GM23248 (cell line): ENCODE results near the gene LUZP1. TPM values are rescaled to one million over a fixed set of nuclear protein-coding genes. Genes with fewer than 3 reads are reported as not detected.
"Not testable (repeated sequence)": the region's sequence is repeated elsewhere in the genome, so short reads cannot be mapped to it uniquely, and the experiment has no call there.

Source experiments
- DNase-seq: peaks from one replicate; pipeline ENCODE4 v3.0.0-alpha.2; 2015
- H2AFZ ChIP-seq: fragments of 200-600 bp; sonication (generic); 2 replicates; pipeline ENCODE4 v1.6.1; 2016; ENCODE audit warnings: antibody characterized with exemption
- H3F3A ChIP-seq: fragments of 200-600 bp; sonication (generic); 2 replicates; pipeline ENCODE4 v1.6.1; 2016; ENCODE audit warnings: mild to moderate bottlenecking, antibody characterized with exemption, mixed run types; ENCODE audit not compliant: insufficient read depth
- H3K27ac ChIP-seq: fragments of 200-600 bp; sonication (generic); 2 replicates; pipeline ENCODE4 v1.5.1; 2016; ENCODE audit warnings: mild to moderate bottlenecking
- H3K27me3 ChIP-seq: fragments of 200-600 bp; sonication (generic); replicated peaks from 2 replicates; pipeline ENCODE4 v1.6.1; 2016; ENCODE audit warnings: mild to moderate bottlenecking; ENCODE audit not compliant: insufficient read depth
- H3K36me3 ChIP-seq: fragments of 200-600 bp; sonication (generic); 2 replicates; pipeline ENCODE4 v1.6.1; 2016; ENCODE audit warnings: low read depth, mild to moderate bottlenecking
- H3K4me1 ChIP-seq: fragments of 200-600 bp; sonication (generic); 2 replicates; pipeline ENCODE4 v1.6.1; 2016; ENCODE audit warnings: mild to moderate bottlenecking; ENCODE audit not compliant: insufficient read depth
- H3K4me2 ChIP-seq: fragments of 200-600 bp; sonication (generic); one replicate; pipeline ENCODE4 v1.6.1; 2016; ENCODE audit warnings: mild to moderate bottlenecking; ENCODE audit not compliant: unreplicated experiment
- H3K4me3 ChIP-seq: fragments of 200-600 bp; sonication (generic); 2 replicates; pipeline ENCODE4 v1.5.1; 2016; ENCODE audit warnings: mild to moderate bottlenecking
- H3K79me2 ChIP-seq: fragments of 200-600 bp; sonication (generic); 2 replicates; pipeline ENCODE4 v1.6.1; 2016; ENCODE audit warnings: mild to moderate bottlenecking; ENCODE audit not compliant: insufficient read depth
- H3K9ac ChIP-seq: fragments of 200-600 bp; sonication (generic); 2 replicates; pipeline ENCODE4 v1.6.1; 2016; ENCODE audit warnings: mild to moderate bottlenecking
- H3K9me2 ChIP-seq: fragments of 200-600 bp; sonication (generic); 2 replicates; pipeline ENCODE4 v1.6.1; 2016; ENCODE audit warnings: mixed run types, mild to moderate bottlenecking, moderate library complexity; ENCODE audit not compliant: insufficient read depth
- H3K9me3 ChIP-seq: fragments of 200-600 bp; sonication (generic); one replicate; pipeline ENCODE4 v1.6.1; 2017; ENCODE audit warnings: low read depth
- H4K20me1 ChIP-seq: fragments of 200-600 bp; sonication (generic); 2 replicates; pipeline ENCODE4 v1.6.0; 2016; ENCODE audit not compliant: insufficient read depth
- EZH2 ChIP-seq: fragments of 200-600 bp; sonication (generic); IDR thresholded peaks from 2 replicates; pipeline ENCODE4 v1.6.1; 2018; ENCODE audit warnings: antibody characterized with exemption, mild to moderate bottlenecking; ENCODE audit not compliant: insufficient read depth, poor library complexity, severe bottlenecking
- EZH2phosphoT487 ChIP-seq: fragments of 200-600 bp; sonication (generic); IDR thresholded peaks from 2 replicates; pipeline ENCODE4 v1.6.1; 2018; ENCODE audit warnings: antibody characterized with exemption, moderate library complexity, mild to moderate bottlenecking, low read depth; ENCODE audit not compliant: insufficient read depth
- WGBS, 2 experiments: methylation state at CpG; one replicate each; pipeline ENCODE4 v1.1.6; 2015 to 2017; ENCODE audit warnings: low lambda C conversion rate in 2 of 2, low coverage in 1 of 2; ENCODE audit errors: missing lambda C conversion rate in 2 of 2; 5-methylcytosine and 5-hydroxymethylcytosine counted together
- in situ Hi-C: fragments of 300-500 bp; cut with MboI; formaldehyde crosslinking; loops from 2 replicates; pipeline ENCODE4 v1.15.0; 2020
- polyA plus RNA-seq: library from polyadenylated mRNA; unstranded; fragments of >200 nt; fragmentation: Nextera tagmentation; extraction: Ambion mirVana; gene quantifications from 2 replicates; pipeline ENCODE4 v1.2.1, GENCODE V29; 2016
- total RNA-seq: library from RNA; depleted of rRNA; stranded (reverse); fragments of >200 nt; shearing (Covaris generic); gene quantifications from 2 replicates; pipeline ENCODE4 v1.2.3, GENCODE V29; 2014

Gene LUZP1
- total and polyA plus RNA-seq, 2 experiments from 2014 or later = 28.1 to 52.2 TPM

DNA sequence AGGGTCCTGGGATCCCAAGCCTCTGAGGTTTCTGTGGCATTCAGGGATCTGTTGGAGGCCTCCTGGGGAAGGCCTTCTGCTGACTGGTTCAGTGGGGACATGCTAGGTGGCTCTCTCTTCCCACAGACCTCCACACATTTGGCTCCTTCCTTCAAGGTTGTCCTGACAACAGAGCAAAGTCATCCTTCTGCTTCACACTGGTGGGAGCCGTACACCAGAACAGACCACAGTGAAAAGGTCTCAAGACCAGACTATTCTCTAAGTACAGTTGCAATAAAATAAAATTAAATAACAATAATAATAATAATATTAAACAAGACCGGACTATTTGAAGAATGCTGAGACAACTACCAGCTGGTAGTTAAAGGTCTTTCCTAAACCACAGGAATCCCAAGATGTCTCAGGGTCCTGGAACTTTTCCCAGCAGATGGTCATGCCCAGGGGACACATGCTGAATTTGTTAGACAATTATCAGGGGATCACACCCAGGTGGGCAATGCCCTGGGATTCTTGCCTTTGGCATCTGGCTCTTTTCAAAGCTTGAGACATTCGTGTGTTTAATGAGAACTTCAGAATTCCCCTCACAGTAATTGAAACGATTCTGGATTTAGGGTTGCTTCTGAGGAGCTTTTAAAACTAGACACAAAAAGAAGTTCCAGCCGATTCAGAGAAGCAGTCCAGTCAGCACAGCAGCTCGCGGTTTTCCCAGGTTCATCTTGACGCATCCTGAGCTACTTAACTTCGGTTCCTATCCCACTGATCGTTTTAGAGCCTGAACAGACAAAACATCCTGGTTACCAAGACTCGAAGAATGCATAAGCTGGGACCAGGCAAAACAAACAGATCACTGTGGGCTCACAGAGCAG, 25.7 kb upstream of the LUZP1 start:
- Histone ChIP-seq H4K20me1 (no peaks in the 10 kb centered on the region), H3F3A (peaks cover 32% of the 10 kb centered on the region), H3K4me1 (peaks cover 41% of the 10 kb centered on the region), H3K36me3 (no peaks in the 10 kb centered on the region), H3K27me3 (no peaks in the 10 kb centered on the region), H2AFZ (no peak overlapping the region), H3K9me2 (no peaks in the 10 kb centered on the region), H3K9me3 (no peaks in the 10 kb centered on the region), H3K79me2 (no peaks in the 10 kb centered on the region), H3K27ac (peak overlapping the region; percentile 98), H3K9ac (peak overlapping the region; percentile 87), H3K4me3 (peak overlapping the region; percentile 46), H3K4me2 (peak overlapping the region; percentile 64)
- DNase-seq = peak; percentile 97
- WGBS, 2 experiments = 5 to 6% methylated on average over 11 of the region's 11 CpGs
- in situ Hi-C loops = no loop called here
- 0 out of 2 replicates have a peak, but pooled peaks have one; percentile 33 for TF ChIP-seq EZH2phosphoT487
- no peak for TF ChIP-seq EZH2

GRCh38 chr1:23193391-23194118, 24.9 kb upstream of the LUZP1 start:
- 96 to 97% methylated on average over 26 to 27 of the region's 27 CpGs for WGBS, 2 experiments
- no peak for DNase-seq
- Histone ChIP-seq H3K9me2 (no peaks in the 10 kb centered on the region), H3K79me2 (no peaks in the 10 kb centered on the region), H3F3A (peaks cover 32% of the 10 kb centered on the region), H3K36me3 (no peaks in the 10 kb centered on the region), H4K20me1 (no peaks in the 10 kb centered on the region), H3K4me1 (peaks cover 42% of the 10 kb centered on the region), H3K9me3 (no peaks in the 10 kb centered on the region), H3K4me3 (no peak overlapping the region), H3K9ac (peak overlapping the region; percentile 87), H2AFZ (no peak overlapping the region), H3K27me3 (no peaks in the 10 kb centered on the region), H3K27ac (peak overlapping the region; percentile 98), H3K4me2 (peak overlapping the region; percentile 64)
- no peak for TF ChIP-seq EZH2
- in situ Hi-C loops = no loop called here

DNA sequence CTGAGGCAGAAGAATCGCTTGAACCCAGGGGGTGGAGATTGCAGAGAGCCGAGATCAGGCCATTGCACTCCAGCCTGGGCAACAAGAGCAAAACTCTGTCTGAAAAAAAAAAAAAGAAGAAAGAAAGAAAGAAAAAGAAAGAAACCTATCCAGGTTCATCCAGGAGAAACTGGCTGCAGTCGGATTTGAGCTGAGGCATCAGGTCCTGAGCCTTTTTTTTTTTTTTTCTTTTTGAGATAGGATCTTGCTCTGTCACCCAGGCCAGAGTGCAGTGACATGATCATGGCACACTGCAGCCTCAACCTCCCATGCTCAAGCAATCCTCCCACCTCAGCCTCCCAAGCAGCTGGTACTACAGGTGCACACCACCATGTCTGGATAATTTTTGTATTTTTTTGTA, 22.5 kb upstream of the LUZP1 start:
- no peaks in the 10 kb centered on the region for H3K36me3 ChIP-seq
- WGBS, 2 experiments = 89 to 97% methylated on average over 3 of the region's 3 CpGs
- peaks cover 28% of the 10 kb centered on the region for H3F3A ChIP-seq
- no peaks in the 10 kb centered on the region for H3K27me3 ChIP-seq
- no peaks in the 10 kb centered on the region for H3K9me3 ChIP-seq
- H3K4me1 ChIP-seq = peaks cover 28% of the 10 kb centered on the region
- H2AFZ ChIP-seq = no peak overlapping the region
- TF ChIP-seq EZH2phosphoT487 (no peak), EZH2 (no peak)
- in situ Hi-C loops = no loop called here
- DNase-seq = no peak
- H3K9ac ChIP-seq = no peak overlapping the region
- no peaks in the 10 kb centered on the region for H3K9me2 ChIP-seq
- H3K27ac ChIP-seq = no peak overlapping the region
- no peak overlapping the region for H3K4me2 ChIP-seq
- H3K4me3 ChIP-seq = no peak overlapping the region
- no peaks in the 10 kb centered on the region for H4K20me1 ChIP-seq
- H3K79me2 ChIP-seq = no peaks in the 10 kb centered on the region

DNA sequence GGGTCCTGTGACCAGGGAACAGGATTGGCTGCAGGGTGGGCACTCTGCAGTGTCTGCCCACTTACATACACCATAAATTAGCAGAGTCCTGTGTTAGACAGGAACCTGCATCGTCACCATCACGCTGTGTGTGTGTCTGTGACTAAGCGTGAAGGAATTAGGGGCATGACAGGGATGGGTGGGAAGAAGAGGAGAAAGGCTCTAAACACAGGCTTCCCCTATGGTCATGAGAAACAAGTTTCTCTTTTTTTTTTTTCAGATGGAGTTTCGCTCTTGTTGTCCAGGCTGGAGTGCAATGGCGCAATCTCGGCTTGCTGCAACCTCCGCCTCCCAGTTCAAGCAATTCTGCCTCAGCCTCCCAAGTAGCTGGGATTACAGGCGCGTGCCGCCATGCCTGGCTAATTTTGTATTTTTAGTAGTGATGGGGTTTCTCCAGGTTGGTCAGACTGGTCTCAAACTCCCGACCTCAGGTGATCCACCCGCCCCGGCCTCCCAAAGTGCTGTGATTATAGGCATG, 20.3 kb upstream of the LUZP1 start:
- H2AFZ ChIP-seq, H3K79me2 ChIP-seq, H3K4me3 ChIP-seq, H3K4me2 ChIP-seq, H4K20me1 ChIP-seq, H3K9me3 ChIP-seq, H3K27me3 ChIP-seq, H3K9me2 ChIP-seq, H3K36me3 ChIP-seq: not testable (repeated sequence)
- DNase-seq = peak; percentile 97
- WGBS, 2 experiments = 71 to 72% methylated on average over 12 to 13 of the region's 13 CpGs
- Histone ChIP-seq H3K4me1 (peaks cover 12% of the 10 kb centered on the region), H3K27ac (peak overlapping the region; percentile 62), H3K9ac (peak overlapping the region; percentile 51; the same call in 1 of the 2 replicates), H3F3A (peaks cover 12% of the 10 kb centered on the region)
- in situ Hi-C loops = loop anchor here (5.0 kb wide), 2 partner anchors 92 to 212 kb away; no protein-coding TSS in a partner anchor
